ENCODE measurements around the gene PCDHGB4.
"Not testable (repeated sequence)": the region's sequence is repeated elsewhere in the genome, so short reads cannot be mapped to it uniquely, and the experiment has no call there.

DNA sequence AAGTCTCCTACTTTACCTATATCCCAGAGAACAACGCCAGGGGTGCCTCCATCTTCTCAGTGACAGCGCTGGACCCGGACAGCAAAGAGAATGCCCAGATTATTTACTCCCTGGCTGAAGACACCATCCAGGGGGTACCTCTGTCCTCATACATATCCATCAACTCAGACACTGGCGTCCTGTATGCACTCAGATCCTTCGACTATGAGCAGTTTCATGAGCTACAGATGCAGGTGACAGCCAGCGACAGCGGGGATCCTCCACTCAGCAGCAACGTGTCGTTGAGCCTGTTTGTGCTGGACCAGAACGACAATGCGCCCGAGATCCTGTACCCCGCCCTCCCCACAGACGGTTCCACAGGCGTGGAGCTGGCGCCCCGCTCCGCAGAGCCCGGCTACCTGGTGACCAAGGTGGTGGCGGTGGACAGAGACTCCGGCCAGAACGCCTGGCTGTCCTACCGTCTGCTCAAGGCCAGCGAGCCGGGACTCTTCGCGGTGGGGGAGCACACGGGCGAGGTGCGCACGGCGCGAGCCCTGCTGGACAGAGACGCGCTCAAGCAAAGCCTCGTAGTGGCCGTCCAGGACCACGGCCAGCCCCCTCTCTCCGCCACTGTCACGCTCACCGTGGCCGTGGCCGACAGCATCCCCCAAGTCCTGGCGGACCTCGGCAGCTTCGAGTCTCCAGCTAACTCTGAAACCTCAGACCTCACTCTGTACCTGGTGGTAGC is 27.2 kb downstream of the PCDHGB4 start:
- TF ChIP-seq, protein P1, sequence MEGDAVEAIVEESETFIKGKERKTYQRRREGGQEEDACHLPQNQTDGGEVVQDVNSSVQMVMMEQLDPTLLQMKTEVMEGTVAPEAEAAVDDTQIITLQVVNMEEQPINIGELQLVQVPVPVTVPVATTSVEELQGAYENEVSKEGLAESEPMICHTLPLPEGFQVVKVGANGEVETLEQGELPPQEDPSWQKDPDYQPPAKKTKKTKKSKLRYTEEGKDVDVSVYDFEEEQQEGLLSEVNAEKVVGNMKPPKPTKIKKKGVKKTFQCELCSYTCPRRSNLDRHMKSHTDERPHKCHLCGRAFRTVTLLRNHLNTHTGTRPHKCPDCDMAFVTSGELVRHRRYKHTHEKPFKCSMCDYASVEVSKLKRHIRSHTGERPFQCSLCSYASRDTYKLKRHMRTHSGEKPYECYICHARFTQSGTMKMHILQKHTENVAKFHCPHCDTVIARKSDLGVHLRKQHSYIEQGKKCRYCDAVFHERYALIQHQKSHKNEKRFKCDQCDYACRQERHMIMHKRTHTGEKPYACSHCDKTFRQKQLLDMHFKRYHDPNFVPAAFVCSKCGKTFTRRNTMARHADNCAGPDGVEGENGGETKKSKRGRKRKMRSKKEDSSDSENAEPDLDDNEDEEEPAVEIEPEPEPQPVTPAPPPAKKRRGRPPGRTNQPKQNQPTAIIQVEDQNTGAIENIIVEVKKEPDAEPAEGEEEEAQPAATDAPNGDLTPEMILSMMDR (conservative IDR thresholded peaks at IDR 0.05; ENCODE audit: low read depth, low read length): not testable (repeated sequence)
- not testable (repeated sequence) for TF ChIP-seq BHLHE40 (IDR thresholded peaks at IDR 0.05; ENCODE audit: low read depth, low read length); POLR2A (IDR thresholded peaks at IDR 0.05; ENCODE audit: low read depth, low read length); RCOR1 (IDR thresholded peaks at IDR 0.05; ENCODE audit: insufficient replicate concordance, low read length); SMC3 (IDR thresholded peaks at IDR 0.05; ENCODE audit: low read depth, low read length); CEBPB (IDR thresholded peaks at IDR 0.05; ENCODE audit: low read depth, low read length); RAD21 (IDR thresholded peaks at IDR 0.05; ENCODE audit: low read length); RFX5 (IDR thresholded peaks at IDR 0.05; ENCODE audit: low read depth, low read length)
